A549 (cell line): ENCODE measurements around the gene MITD1. TPM values are rescaled to one million over a fixed set of nuclear protein-coding genes. Genes with fewer than 3 reads are reported as not detected.
A peak's percentile ranks its signal among the peaks of the same experiment; 100 is the strongest.

Source experiments
- ATAC-seq, 2 experiments: fragments of 200-7000 bp in 1 of 2; fragments of >200 bp in 1 of 2; cut with Nextera tagmentation in 1 of 2; cut with Tn5 transposase in 1 of 2; 3 replicates each; pipeline versions ENCODE4 v1.8.0 to v1.9.1; 2018 to 2020; ENCODE audit warnings: mild to moderate bottlenecking in 1 of 2, moderate library complexity in 1 of 2
- CTCF ChIA-PET: fragments of 300-600 bp; sonication (Branson Sonifier 250); formaldehyde crosslinking; extraction: SDS; loops from one replicate; lab custom pipeline; 2021; ENCODE audit warnings: antibody characterized with exemption, inconsistent platforms; lab: Yijun Ruan, JAX
- POLR2A ChIA-PET: fragments of 350-600 bp; formaldehyde crosslinking; extraction: SDS; loops from one replicate; lab custom pipeline; 2021; ENCODE audit warnings: antibody characterized with exemption, inconsistent platforms; lab: Yijun Ruan, JAX
- DNase-seq, 2 experiments: peaks; one replicate each; pipeline versions ENCODE4 v3.0.0 to v3.0.0-alpha.2; 2011 to 2016; ENCODE audit warnings: low read depth in 1 of 2, low spot score in 1 of 2
- FAIRE-seq: peaks from 2 replicates; lab custom pipeline; 2011; peaks lifted over from hg19 to GRCh38; lab: Jason Lieb, UNC
- H3K27ac ChIP-seq, 2 experiments: fragments of >200 bp; sonication (Bioruptor Twin); formaldehyde crosslinking; 3 replicates each; pipeline ENCODE4 v1.5.1; 2016 to 2017
- H3K4me1 ChIP-seq: fragments of >200 bp; sonication (Bioruptor Twin); formaldehyde crosslinking; 3 replicates; pipeline ENCODE4 v1.6.1; 2016
- H3K4me2 ChIP-seq: fragments of >200 bp; sonication (Bioruptor Twin); formaldehyde crosslinking; 3 replicates; pipeline ENCODE4 v1.6.1; 2016
- H3K4me3 ChIP-seq: fragments of >200 bp; sonication (Bioruptor Twin); formaldehyde crosslinking; 3 replicates; pipeline ENCODE4 v1.5.1; 2016
- H3K9me3 ChIP-seq: fragments of >200 bp; sonication (Bioruptor Twin); formaldehyde crosslinking; 3 replicates; pipeline ENCODE4 v1.6.1; 2016
- CBX8 ChIP-seq: fragments of 200-600 bp; sonication (generic); IDR thresholded peaks from 2 replicates; pipeline ENCODE4 v1.6.1; 2016
- CHD2 ChIP-seq: fragments of 150-350 bp; IDR thresholded peaks from 2 replicates; pipeline ENCODE4 v1.6.1; 2014; ENCODE audit warnings: low read length; ENCODE audit not compliant: partially characterized antibody
- EHF ChIP-seq: fragments of 250-450 bp; sonication (Bioruptor Pico); IDR thresholded peaks from 2 replicates; pipeline ENCODE4 v1.5.0; 2020; ENCODE audit warnings: mild to moderate bottlenecking
- FOXS1 ChIP-seq: fragments of 250-450 bp; sonication (Bioruptor Pico); IDR thresholded peaks from 2 replicates; pipeline ENCODE4 v1.5.0; 2020; ENCODE audit warnings: mild to moderate bottlenecking, moderate library complexity
- HDAC2 ChIP-seq: fragments of 200-600 bp; sonication (generic); IDR thresholded peaks from 2 replicates; pipeline ENCODE4 v1.6.1; 2016
- HOXB5 ChIP-seq: fragments of 250-450 bp; sonication (Bioruptor Pico); IDR thresholded peaks from 2 replicates; pipeline ENCODE4 v1.5.0; 2020; ENCODE audit warnings: mild to moderate bottlenecking, moderate library complexity
- KDM1A ChIP-seq: fragments of 200-600 bp; sonication (generic); IDR thresholded peaks from 2 replicates; pipeline ENCODE4 v1.6.1; 2016; ENCODE audit warnings: low read depth, mild to moderate bottlenecking
- MAZ ChIP-seq: fragments of 150-350 bp; IDR thresholded peaks from 2 replicates; pipeline ENCODE4 v1.6.1; 2014; ENCODE audit warnings: antibody characterized with exemption, low read depth, low read length, borderline replicate concordance
- NPAS2 ChIP-seq: fragments of 250-450 bp; sonication (Bioruptor Pico); IDR thresholded peaks from 2 replicates; pipeline ENCODE4 v1.8.0; 2022; ENCODE audit warnings: mild to moderate bottlenecking, moderate library complexity, borderline replicate concordance
- PHF8 ChIP-seq: fragments of 200-600 bp; sonication (generic); IDR thresholded peaks from 2 replicates; pipeline ENCODE4 v1.6.1; 2016; ENCODE audit warnings: low read depth, mild to moderate bottlenecking, antibody characterized with exemption, moderate library complexity, borderline replicate concordance
- POLR2AphosphoS2 ChIP-seq: conservative IDR thresholded peaks from 2 replicates; pipeline ENCODE4 v1.6.1; 2012; ENCODE audit warnings: low read length, improper control_type of control experiment, inconsistent platforms
- RARB ChIP-seq: fragments of 250-450 bp; sonication (Bioruptor Pico); IDR thresholded peaks from 2 replicates; pipeline ENCODE4 v1.8.0; 2021; ENCODE audit warnings: mild to moderate bottlenecking, moderate library complexity
- RNF2 ChIP-seq: fragments of 200-600 bp; sonication (generic); IDR thresholded peaks from 2 replicates; pipeline ENCODE4 v1.6.1; 2016; ENCODE audit warnings: low read depth, mild to moderate bottlenecking, antibody characterized with exemption, moderate library complexity, borderline replicate concordance
- SMC3 ChIP-seq: fragments of >200 bp; sonication (Bioruptor Twin); formaldehyde crosslinking; IDR thresholded peaks from 3 replicates; pipeline ENCODE4 v1.6.1; 2018; ENCODE audit warnings: inconsistent platforms
- TP53 ChIP-seq: fragments of 250-450 bp; sonication (Bioruptor Pico); IDR thresholded peaks from 2 replicates; pipeline ENCODE4 v1.5.0; 2021; ENCODE audit warnings: mild to moderate bottlenecking, moderate library complexity
- ZNF302 ChIP-seq: fragments of 250-450 bp; sonication (Bioruptor Pico); IDR thresholded peaks from 2 replicates; pipeline ENCODE4 v1.9.0; 2021; ENCODE audit warnings: inconsistent platforms, mild to moderate bottlenecking, moderate library complexity
- WGBS: methylation state at CpG from one replicate; pipeline ENCODE4 v1.1.6; 2017; ENCODE audit errors: missing lambda C conversion rate; 5-methylcytosine and 5-hydroxymethylcytosine counted together
- polyA plus RNA-seq, 4 experiments: library from polyadenylated mRNA; depleted of rRNA in 3 of 4; stranded (reverse); fragments of >200 nt; fragmentation: RNase III in 1 of 4; extraction: RNeasy Plus Mini Kit Qiagen cat#74134 plus additional on column Dnase treatment in 1 of 4; gene quantifications; 2 replicates in 3 of 4; 3 replicates in 1 of 4; pipeline ENCODE4 v1.2.3, GENCODE V29; 2011 to 2017
- TF ChIP-seq, protein P1 (sequence below): fragments of 450-650 bp; IDR thresholded peaks from 2 replicates; pipeline ENCODE4 v1.6.1; 2014; ENCODE audit warnings: antibody characterized with exemption
- TF ChIP-seq, protein P2 (sequence below): fragments of 250-450 bp; sonication (Bioruptor Pico); IDR thresholded peaks from 2 replicates; pipeline ENCODE4 v1.5.0; 2020; ENCODE audit warnings: low read depth, mild to moderate bottlenecking, moderate library complexity
- TF ChIP-seq, protein P3 (sequence below): fragments of 250-450 bp; sonication (Bioruptor Pico); IDR thresholded peaks from 2 replicates; pipeline ENCODE4 v1.5.0; 2021; ENCODE audit warnings: mild to moderate bottlenecking, moderate library complexity, borderline replicate concordance
- TF ChIP-seq, protein P4 (sequence below): IDR thresholded peaks from 2 replicates; pipeline ENCODE4 v1.6.1; 2012

MITD1 gene
- polyA plus RNA-seq, 2 of the 4 experiments (the other 2 are of a cell fraction), result 33.7 to 37.1 TPM

DNA sequence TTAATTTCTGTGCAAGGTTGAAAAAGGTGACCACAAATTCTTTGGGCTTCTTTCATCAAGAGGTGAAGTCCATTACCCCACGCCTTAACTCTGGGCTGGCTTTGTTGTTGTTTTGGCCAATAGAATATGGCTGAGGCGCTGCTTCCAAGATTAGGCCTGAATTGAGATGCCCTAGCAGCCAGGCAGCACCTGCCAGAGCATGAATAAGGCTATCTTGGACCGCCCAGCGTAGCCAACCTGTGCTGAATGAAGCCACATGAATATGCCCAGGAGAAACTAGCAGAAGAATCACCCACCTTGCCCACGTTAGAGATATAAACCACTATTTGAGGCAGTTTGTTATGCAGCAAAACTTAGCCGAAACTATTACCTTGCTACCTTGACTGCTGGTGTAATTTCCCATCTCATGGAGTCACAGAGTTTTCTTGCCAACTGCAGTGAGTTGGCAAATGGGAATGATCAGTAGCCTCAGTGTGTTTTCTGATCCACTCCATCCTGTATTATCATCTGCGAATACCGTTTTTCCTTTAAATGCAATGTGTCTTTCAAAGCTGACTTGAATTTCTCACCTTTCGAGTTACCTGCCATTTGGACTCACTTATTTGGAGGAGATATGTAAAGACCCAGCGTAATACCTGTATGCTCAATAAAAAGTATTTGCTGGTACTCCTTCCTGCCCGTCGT lies 26.8 kb downstream of the MITD1 start:
- WGBS, result 42% methylated on average over 12 of the region's 12 CpGs
- FAIRE-seq (no peak), ATAC-seq (peak in 1 of 2 experiments; percentile 2; a peak in 2 of 6 replicates)

DNA sequence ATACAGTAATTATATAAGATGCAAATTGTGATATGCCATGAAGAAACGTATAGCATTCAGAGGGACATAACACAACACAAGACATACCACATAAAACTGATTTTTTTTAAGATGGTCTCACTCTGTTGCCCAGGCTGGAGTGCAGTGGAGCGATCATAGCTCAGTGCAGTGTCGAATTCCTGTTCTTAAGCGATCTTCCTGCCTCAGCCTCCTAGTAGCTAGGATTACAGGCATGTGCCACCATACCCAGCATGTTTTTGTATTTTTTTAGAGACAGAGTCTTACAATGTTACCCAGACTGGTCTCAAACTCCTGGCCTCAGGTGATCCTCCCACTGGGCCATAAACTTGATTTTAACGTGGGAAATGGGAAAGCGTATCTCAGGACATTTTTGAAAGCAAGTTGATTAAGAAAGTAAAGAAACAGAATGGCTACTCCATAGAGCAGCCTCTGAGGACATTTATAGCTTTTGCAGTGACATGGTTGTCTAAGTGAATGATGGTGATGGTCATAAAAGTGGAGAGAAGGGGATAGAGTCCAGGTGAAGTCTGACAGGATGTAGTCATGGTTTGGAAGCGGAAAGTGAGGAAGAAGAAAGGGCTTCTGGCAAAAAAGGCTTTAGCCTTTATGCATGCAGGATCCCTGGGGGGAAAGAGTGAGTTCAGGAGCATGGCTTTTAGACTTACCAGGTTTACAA lies 28.5 kb downstream of the MITD1 start:
- Histone ChIP-seq H3K27ac (no peak overlapping the region), H3K4me2 (no peak overlapping the region), H3K4me3 (no peak overlapping the region), H3K9me3 (no peaks in the 10 kb centered on the region), H3K4me1 (peaks cover 10% of the 10 kb centered on the region; the same call in 1 of the 3 replicates)
- 88% methylated on average over 7 of the region's 7 CpGs for WGBS
- ChIA-PET POLR2A (interaction anchor here (4.4 kb wide), 1 partner anchor 11 kb away, joined by 54 read pairs; the partner anchor contains the start of gene C2orf15), CTCF (no interaction called here)
- no peak for FAIRE-seq
- TF ChIP-seq POLR2AphosphoS2 (no peak), MAZ (no peak), SMC3 (no peak), CBX8 (no peak), TP53 (no peak)
- DNase-seq, result no peak
- no peak for ATAC-seq

More for the DNA sequence above, 26.8 kb downstream of the MITD1 start:
- CTCF ChIA-PET, result interaction anchor here (1.0 to 2.3 kb wide), 2 partner anchors 12 to 336 kb away, joined by 3 to 14 read pairs; partner anchors contain the start of gene C2orf15
- peaks cover 10% of the 10 kb centered on the region; the same call in 1 of the 3 replicates for H3K4me1 ChIP-seq
- peak overlapping the region; percentile 83 to 92 for H3K27ac ChIP-seq
- H3K4me3 ChIP-seq, result peak overlapping the region; percentile 59
- TF ChIP-seq FOXS1 (CRISPR knock-in tag) (no peak), ZNF302 (CRISPR knock-in tag) (no peak), RARB (CRISPR knock-in tag) (no peak), HOXB5 (CRISPR knock-in tag) (no peak)
- TF ChIP-seq, protein P1, sequence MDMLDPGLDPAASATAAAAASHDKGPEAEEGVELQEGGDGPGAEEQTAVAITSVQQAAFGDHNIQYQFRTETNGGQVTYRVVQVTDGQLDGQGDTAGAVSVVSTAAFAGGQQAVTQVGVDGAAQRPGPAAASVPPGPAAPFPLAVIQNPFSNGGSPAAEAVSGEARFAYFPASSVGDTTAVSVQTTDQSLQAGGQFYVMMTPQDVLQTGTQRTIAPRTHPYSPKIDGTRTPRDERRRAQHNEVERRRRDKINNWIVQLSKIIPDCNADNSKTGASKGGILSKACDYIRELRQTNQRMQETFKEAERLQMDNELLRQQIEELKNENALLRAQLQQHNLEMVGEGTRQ, result no peak
- TF ChIP-seq, all 56 proteins: peak for 0
- DNase-seq, result no peak
- H3K4me2 ChIP-seq, result peak overlapping the region; percentile 88
- no peaks in the 10 kb centered on the region for H3K9me3 ChIP-seq
- POLR2A ChIA-PET, result interaction anchor here (0.6 to 4.4 kb wide), 10 partner anchors 10 to 505 kb away, joined by 3 to 54 read pairs (median 6); partner anchors contain the start of genes C2orf15, EIF5B, MITD1 and MRPL30

DNA sequence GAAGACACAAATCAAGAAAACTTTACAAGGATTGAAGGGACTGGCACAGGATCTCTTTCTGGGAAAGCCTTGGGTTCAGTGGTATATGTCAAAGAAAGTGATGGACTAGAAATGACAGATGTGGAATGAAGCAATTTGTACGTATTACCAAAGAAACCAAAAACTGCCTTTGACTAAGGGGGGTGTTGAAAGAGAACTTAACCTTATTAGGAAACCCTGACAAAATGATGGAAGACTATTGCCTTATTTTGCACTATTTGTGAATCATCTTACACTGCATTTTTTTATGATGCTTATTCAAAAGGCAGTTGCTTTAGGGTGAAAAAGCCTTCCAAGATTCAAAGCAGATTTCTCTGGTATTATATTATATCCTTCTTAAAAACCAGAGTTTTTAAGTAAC lies 30.2 kb downstream of the MITD1 start:
- FAIRE-seq, result no peak
- WGBS, result 100% methylated on average over 1 of the region's 1 CpG
- no peak overlapping the region for H3K4me2 ChIP-seq
- ChIA-PET CTCF (interaction anchor here (0.8 kb wide), 1 partner anchor 27 kb away, joined by 3 read pairs; no protein-coding TSS in a partner anchor), POLR2A (interaction anchor here (0.6 to 1.3 kb wide), 2 partner anchors 10 to 14 kb away, joined by 3 to 4 read pairs; partner anchors contain the start of gene C2orf15)
- no peak overlapping the region for H3K4me3 ChIP-seq
- no peaks in the 10 kb centered on the region for H3K9me3 ChIP-seq
- ATAC-seq, result no peak
- DNase-seq, result no peak
- H3K27ac ChIP-seq, result no peak overlapping the region
- no peak for TF ChIP-seq NPAS2 (CRISPR knock-in tag)
- TF ChIP-seq, protein P2, sequence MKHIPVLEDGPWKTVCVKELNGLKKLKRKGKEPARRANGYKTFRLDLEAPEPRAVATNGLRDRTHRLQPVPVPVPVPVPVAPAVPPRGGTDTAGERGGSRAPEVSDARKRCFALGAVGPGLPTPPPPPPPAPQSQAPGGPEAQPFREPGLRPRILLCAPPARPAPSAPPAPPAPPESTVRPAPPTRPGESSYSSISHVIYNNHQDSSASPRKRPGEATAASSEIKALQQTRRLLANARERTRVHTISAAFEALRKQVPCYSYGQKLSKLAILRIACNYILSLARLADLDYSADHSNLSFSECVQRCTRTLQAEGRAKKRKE, result no peak
- TF ChIP-seq, protein P1, result no peak
- no peak for TF ChIP-seq CHD2
- TF ChIP-seq, protein P3, sequence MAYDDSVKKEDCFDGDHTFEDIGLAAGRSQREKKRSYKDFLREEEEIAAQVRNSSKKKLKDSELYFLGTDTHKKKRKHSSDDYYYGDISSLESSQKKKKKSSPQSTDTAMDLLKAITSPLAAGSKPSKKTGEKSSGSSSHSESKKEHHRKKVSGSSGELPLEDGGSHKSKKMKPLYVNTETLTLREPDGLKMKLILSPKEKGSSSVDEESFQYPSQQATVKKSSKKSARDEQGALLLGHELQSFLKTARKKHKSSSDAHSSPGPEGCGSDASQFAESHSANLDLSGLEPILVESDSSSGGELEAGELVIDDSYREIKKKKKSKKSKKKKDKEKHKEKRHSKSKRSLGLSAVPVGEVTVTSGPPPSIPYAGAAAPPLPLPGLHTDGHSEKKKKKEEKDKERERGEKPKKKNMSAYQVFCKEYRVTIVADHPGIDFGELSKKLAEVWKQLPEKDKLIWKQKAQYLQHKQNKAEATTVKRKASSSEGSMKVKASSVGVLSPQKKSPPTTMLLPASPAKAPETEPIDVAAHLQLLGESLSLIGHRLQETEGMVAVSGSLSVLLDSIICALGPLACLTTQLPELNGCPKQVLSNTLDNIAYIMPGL (CRISPR knock-in tag), result no peak
- no peak for TF ChIP-seq PHF8
- TF ChIP-seq EHF (CRISPR knock-in tag), result no peak
- TF ChIP-seq RNF2, result no peak
- no peak for TF ChIP-seq TP53
- no peak for TF ChIP-seq KDM1A
- TF ChIP-seq, protein P4, sequence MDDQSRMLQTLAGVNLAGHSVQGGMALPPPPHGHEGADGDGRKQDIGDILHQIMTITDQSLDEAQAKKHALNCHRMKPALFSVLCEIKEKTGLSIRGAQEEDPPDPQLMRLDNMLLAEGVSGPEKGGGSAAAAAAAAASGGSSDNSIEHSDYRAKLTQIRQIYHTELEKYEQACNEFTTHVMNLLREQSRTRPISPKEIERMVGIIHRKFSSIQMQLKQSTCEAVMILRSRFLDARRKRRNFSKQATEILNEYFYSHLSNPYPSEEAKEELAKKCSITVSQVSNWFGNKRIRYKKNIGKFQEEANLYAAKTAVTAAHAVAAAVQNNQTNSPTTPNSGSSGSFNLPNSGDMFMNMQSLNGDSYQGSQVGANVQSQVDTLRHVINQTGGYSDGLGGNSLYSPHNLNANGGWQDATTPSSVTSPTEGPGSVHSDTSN, result no peak
- no peak for TF ChIP-seq HDAC2
- peaks cover 6% of the 10 kb centered on the region; the same call in 1 of the 3 replicates for H3K4me1 ChIP-seq
